MM.1S (cell line): ENCODE results near the gene HOXA6.

Experiments
- DNase-seq: peaks from one replicate; pipeline ENCODE4 v3.0.0-alpha.2; 2015
- H2AFZ ChIP-seq: fragments of 300-600 bp; sonication (generic); 2 replicates; pipeline ENCODE4 v1.6.0; 2016; ENCODE audit warnings: antibody characterized with exemption, low read length
- H3F3A ChIP-seq: fragments of 300-600 bp; sonication (generic); 2 replicates; pipeline ENCODE4 v1.6.1; 2016; ENCODE audit warnings: mild to moderate bottlenecking, antibody characterized with exemption, low read length, moderate library complexity, mixed read lengths; ENCODE audit not compliant: insufficient read depth
- H3K27ac ChIP-seq: fragments of 300-600 bp; sonication (generic); 2 replicates; pipeline ENCODE4 v1.5.1; 2016; ENCODE audit warnings: mild to moderate bottlenecking, low read length
- H3K27me3 ChIP-seq: fragments of 300-600 bp; sonication (generic); replicated peaks from 2 replicates; pipeline ENCODE4 v1.6.0; 2016; ENCODE audit warnings: low read length; ENCODE audit not compliant: insufficient read depth
- H3K36me3 ChIP-seq: fragments of 300-600 bp; sonication (generic); replicated peaks from 2 replicates; pipeline ENCODE4 v1.6.1; 2016; ENCODE audit warnings: mild to moderate bottlenecking, low read length, mixed read lengths; ENCODE audit not compliant: insufficient read depth
- H3K4me1 ChIP-seq: fragments of 300-600 bp; sonication (generic); 2 replicates; pipeline ENCODE4 v1.6.1; 2016; ENCODE audit warnings: low read length, mixed read lengths
- H3K4me2 ChIP-seq: fragments of 300-600 bp; sonication (generic); 2 replicates; pipeline ENCODE4 v1.6.0; 2016; ENCODE audit warnings: low read depth, low read length
- H3K4me3 ChIP-seq: fragments of 300-600 bp; sonication (generic); 2 replicates; pipeline ENCODE4 v1.5.1; 2016; ENCODE audit warnings: low read length, mixed read lengths
- H3K79me2 ChIP-seq: fragments of 300-600 bp; sonication (generic); 2 replicates; pipeline ENCODE4 v1.6.1; 2016; ENCODE audit warnings: mixed run types, low read length, mixed read lengths
- H3K9ac ChIP-seq: fragments of 300-600 bp; sonication (generic); 2 replicates; pipeline ENCODE4 v1.6.1; 2016; ENCODE audit warnings: low read length, mixed read lengths
- H3K9me2 ChIP-seq: fragments of 300-600 bp; sonication (generic); replicated peaks from 2 replicates; pipeline ENCODE4 v1.6.1; 2016; ENCODE audit warnings: mild to moderate bottlenecking, low read length, mixed read lengths; ENCODE audit not compliant: insufficient read depth
- H3K9me3 ChIP-seq: fragments of 300-600 bp; sonication (generic); replicated peaks from 2 replicates; pipeline ENCODE4 v1.6.1; 2016; ENCODE audit warnings: mild to moderate bottlenecking, low read length, mixed read lengths; ENCODE audit not compliant: insufficient read depth
- H4K20me1 ChIP-seq: fragments of 300-600 bp; sonication (generic); 2 replicates; pipeline ENCODE4 v1.6.1; 2016; ENCODE audit warnings: mild to moderate bottlenecking, low read length, moderate library complexity, mixed read lengths; ENCODE audit not compliant: insufficient read depth
- CTCF ChIP-seq: fragments of 300-600 bp; sonication (generic); IDR thresholded peaks from 2 replicates; pipeline ENCODE4 v1.5.1; 2016; ENCODE audit warnings: antibody characterized with exemption, low read length, mixed read lengths
- EZH2 ChIP-seq: fragments of 300-600 bp; sonication (generic); optimal IDR thresholded peaks from 2 replicates; pipeline ENCODE3; 2017; ENCODE audit warnings: low read depth, mild to moderate bottlenecking, antibody characterized with exemption, low read length, mixed read lengths
- EZH2phosphoT487 ChIP-seq: fragments of 300-600 bp; sonication (generic); IDR thresholded peaks from 2 replicates; pipeline ENCODE4 v1.6.1; 2018; ENCODE audit warnings: antibody characterized with exemption, low read length

The HOXA6 gene

GRCh38 chr7:27172315-27172774 lies 24.8 kb upstream of the HOXA6 start:
- TF ChIP-seq EZH2phosphoT487 = no peak
- TF ChIP-seq CTCF = no peak
- no peak for TF ChIP-seq EZH2
- Histone ChIP-seq H3K27ac (no peak overlapping the region), H2AFZ (peak overlapping the region; percentile 58; the same call in 1 of the 2 replicates), H3K9me3 (no peaks in the 10 kb centered on the region), H3K79me2 (no peaks in the 10 kb centered on the region), H3K9me2 (no peaks in the 10 kb centered on the region), H4K20me1 (no peaks in the 10 kb centered on the region), H3K4me3 (peak overlapping the region; percentile 59), H3K36me3 (no peaks in the 10 kb centered on the region), H3K27me3 (peaks cover 85% of the 10 kb centered on the region), H3K9ac (no peak overlapping the region), H3K4me1 (peaks cover 9% of the 10 kb centered on the region), H3F3A (peaks cover 12% of the 10 kb centered on the region), H3K4me2 (peak overlapping the region; percentile 99)
- no peak for DNase-seq

- peaks cover 91% of the 10 kb centered on the region for H3K27me3 ChIP-seq
- no peak for DNase-seq
These were observed 24.2 kb upstream of the HOXA6 start for GRCh38 chr7:27171637-27172314.

GRCh38 chr7:27171325-27171636 lies 23.7 kb upstream of the HOXA6 start:
- Histone ChIP-seq H2AFZ (no peak overlapping the region), H3K9ac (no peak overlapping the region), H3K9me2 (no peaks in the 10 kb centered on the region), H3K4me1 (peaks cover 9% of the 10 kb centered on the region), H3K27ac (no peak overlapping the region), H3K79me2 (no peaks in the 10 kb centered on the region), H3K4me2 (peak overlapping the region; percentile 99; the same call in 1 of the 2 replicates), H3K36me3 (no peaks in the 10 kb centered on the region), H3K9me3 (no peaks in the 10 kb centered on the region), H3K27me3 (peaks cover 92% of the 10 kb centered on the region), H4K20me1 (no peaks in the 10 kb centered on the region), H3F3A (peaks cover 12% of the 10 kb centered on the region), H3K4me3 (no peak overlapping the region)
- DNase-seq = no peak
- TF ChIP-seq CTCF = no peak
- TF ChIP-seq EZH2 = no peak
- no peak for TF ChIP-seq EZH2phosphoT487

More at GRCh38 chr7:27171637-27172314, 24.2 kb upstream of the HOXA6 start:
- peak overlapping the region; percentile 99 for H3K4me2 ChIP-seq
- H3K9me3 ChIP-seq = no peaks in the 10 kb centered on the region
- no peaks in the 10 kb centered on the region for H3K9me2 ChIP-seq
- no peaks in the 10 kb centered on the region for H3K79me2 ChIP-seq
- H3K9ac ChIP-seq = no peak overlapping the region
- H3K4me3 ChIP-seq = peak overlapping the region; percentile 59
- H3K4me1 ChIP-seq = peaks cover 9% of the 10 kb centered on the region
- no peak overlapping the region for H2AFZ ChIP-seq
- H3K27ac ChIP-seq = no peak overlapping the region
- H4K20me1 ChIP-seq = no peaks in the 10 kb centered on the region
- TF ChIP-seq EZH2phosphoT487 = no peak
- no peak for TF ChIP-seq EZH2
- TF ChIP-seq CTCF = no peak; the same call in 1 of the 2 replicates
- no peaks in the 10 kb centered on the region for H3K36me3 ChIP-seq
- peaks cover 12% of the 10 kb centered on the region for H3F3A ChIP-seq
